ENCODE measurements around the gene TPPP2. TPM values are rescaled to one million over a fixed set of nuclear protein-coding genes. Genes with fewer than 3 reads are reported as not detected.

Gene TPPP2
- total RNA-seq, 2 experiments from 2014 or later = not detected

GRCh38 chr14:21072781-21073339 is 42.8 kb downstream of the TPPP2 start:
- TF ChIP-seq CTCF (conservative IDR thresholded peaks at IDR 0.05; ENCODE audit: low read length) (no peak), EZH2phosphoT487 (IDR thresholded peaks at IDR 0.05; ENCODE audit: borderline replicate concordance, low read depth, low read length) (no peak)
- ChIA-PET CTCF (ENCODE audit: unreplicated experiment) (interaction anchor here (1.5 kb wide), 1 partner anchor 23 kb away, joined by 7 read pairs; no protein-coding TSS in a partner anchor), POLR2A (interaction anchor here (2.5 to 2.7 kb wide), 2 partner anchors 15 to 31 kb away, joined by 7 to 31 read pairs; no protein-coding TSS in a partner anchor)
- Histone ChIP-seq H3K9me2 (ENCODE audit: insufficient read depth, low read length) (no peaks in the 10 kb centered on the region), H2AFZ (ENCODE audit: low read length) (no peak overlapping the region), H3K79me2 (ENCODE audit: insufficient read depth, low read depth, low read length) (no peaks in the 10 kb centered on the region), H3K4me1 (ENCODE audit: insufficient read depth, low read length, poor library complexity, severe bottlenecking) (peaks cover 41% of the 10 kb centered on the region), H4K20me1 (ENCODE audit: insufficient read depth, low read length) (no peaks in the 10 kb centered on the region), H3K27ac (ENCODE audit: low read depth, low read length, poor library complexity, severe bottlenecking) (no peak overlapping the region), H3K4me3 (ENCODE audit: low read depth, low read length, poor library complexity, severe bottlenecking) (no peak overlapping the region), H3K9me3 (ENCODE audit: low read length) (no peaks in the 10 kb centered on the region), H3K4me2 (ENCODE audit: low read length) (no peak overlapping the region), H3K36me3 (ENCODE audit: insufficient read depth, low read length) (no peaks in the 10 kb centered on the region)
- intact Hi-C loops (cut with micrococcal nuclease; ENCODE audit: unreplicated experiment) = no loop called here
- BruUV-seq (replicated peaks) = no TSS peak
- no peak for DNase-seq (ENCODE audit: low spot score)

- DNase-seq (ENCODE audit: low spot score) = no peak
- no TSS peak for BruUV-seq (replicated peaks)
- no peaks in the 10 kb centered on the region for H3K9me3 ChIP-seq (ENCODE audit: low read length)
- no peaks in the 10 kb centered on the region for H3K79me2 ChIP-seq (ENCODE audit: insufficient read depth, low read depth, low read length)
- H3K4me2 ChIP-seq (ENCODE audit: low read length) = no peak overlapping the region
- ChIA-PET POLR2A (no interaction called here), CTCF (ENCODE audit: unreplicated experiment) (no interaction called here)
- no peak overlapping the region for H2AFZ ChIP-seq (ENCODE audit: low read length)
- peaks cover 36% of the 10 kb centered on the region for H3K4me1 ChIP-seq (ENCODE audit: insufficient read depth, low read length, poor library complexity, severe bottlenecking)
- TF ChIP-seq CTCF (conservative IDR thresholded peaks at IDR 0.05; ENCODE audit: low read length) (no peak), EZH2phosphoT487 (IDR thresholded peaks at IDR 0.05; ENCODE audit: borderline replicate concordance, low read depth, low read length) (no peak)
- no peaks in the 10 kb centered on the region for H3K36me3 ChIP-seq (ENCODE audit: insufficient read depth, low read length)
- no peak overlapping the region for H3K27ac ChIP-seq (ENCODE audit: low read depth, low read length, poor library complexity, severe bottlenecking)
- H4K20me1 ChIP-seq (ENCODE audit: insufficient read depth, low read length) = no peaks in the 10 kb centered on the region
- no peaks in the 10 kb centered on the region for H3K9me2 ChIP-seq (ENCODE audit: insufficient read depth, low read length)
- intact Hi-C loops (cut with micrococcal nuclease; ENCODE audit: unreplicated experiment) = no loop called here
- no peak overlapping the region for H3K4me3 ChIP-seq (ENCODE audit: low read depth, low read length, poor library complexity, severe bottlenecking)
These were observed 43.9 kb downstream of the TPPP2 start for GRCh38 chr14:21073921-21074320.

GRCh38 chr14:21074398-21075272 is 44.6 kb downstream of the TPPP2 start:
- Histone ChIP-seq H2AFZ (ENCODE audit: low read length) (no peak overlapping the region), H3K9me2 (ENCODE audit: insufficient read depth, low read length) (no peaks in the 10 kb centered on the region), H3K4me2 (ENCODE audit: low read length) (no peak overlapping the region), H3K27ac (ENCODE audit: low read depth, low read length, poor library complexity, severe bottlenecking) (no peak overlapping the region), H3K4me3 (ENCODE audit: low read depth, low read length, poor library complexity, severe bottlenecking) (no peak overlapping the region), H3K36me3 (ENCODE audit: insufficient read depth, low read length) (no peaks in the 10 kb centered on the region), H3K79me2 (ENCODE audit: insufficient read depth, low read depth, low read length) (no peaks in the 10 kb centered on the region), H3K9me3 (ENCODE audit: low read length) (no peaks in the 10 kb centered on the region), H4K20me1 (ENCODE audit: insufficient read depth, low read length) (no peaks in the 10 kb centered on the region), H3K4me1 (ENCODE audit: insufficient read depth, low read length, poor library complexity, severe bottlenecking) (peaks cover 30% of the 10 kb centered on the region)
- ChIA-PET CTCF (ENCODE audit: unreplicated experiment) (no interaction called here), POLR2A (no interaction called here)
- intact Hi-C loops (cut with micrococcal nuclease; ENCODE audit: unreplicated experiment) = no loop called here
- no peak for TF ChIP-seq CTCF (conservative IDR thresholded peaks at IDR 0.05; ENCODE audit: low read length)
- no peak for TF ChIP-seq EZH2phosphoT487 (IDR thresholded peaks at IDR 0.05; ENCODE audit: borderline replicate concordance, low read depth, low read length)
- BruUV-seq (replicated peaks) = no TSS peak
- DNase-seq (ENCODE audit: low spot score) = no peak
